Urinary bladder (tissue), 4 donors: Measurements from ENCODE around the gene SZT2. TPM values are rescaled to one million over a fixed set of nuclear protein-coding genes. Genes with fewer than 3 reads are reported as not detected.
"Not testable (repeated sequence)": the region's sequence is repeated elsewhere in the genome, so short reads cannot be mapped to it uniquely, and the experiment has no call there.

Experiments used
- DNase-seq: peaks from one replicate; pipeline ENCODE4 v3.0.0-alpha.2; 2015; ENCODE audit errors: extremely low spot score
- H3K27ac ChIP-seq: one replicate; pipeline ENCODE4 v1.5.1; 2013; ENCODE audit warnings: low read depth, mild to moderate bottlenecking, moderate library complexity
- H3K36me3 ChIP-seq: one replicate; pipeline ENCODE4 v1.6.1; 2013; ENCODE audit warnings: mild to moderate bottlenecking, moderate library complexity; ENCODE audit not compliant: insufficient read depth
- H3K4me1 ChIP-seq: one replicate; pipeline ENCODE4 v1.6.1; 2013; ENCODE audit warnings: mild to moderate bottlenecking, moderate library complexity; ENCODE audit not compliant: insufficient read depth
- H3K4me3 ChIP-seq: one replicate; pipeline ENCODE4 v1.5.1; 2013; ENCODE audit warnings: low read depth, low read length
- WGBS: extraction: QIAGEN DNeasy Blood & Tissue Kit; methylation state at CpG from one replicate; pipeline ENCODE4 v1.1.7; 2013; 5-methylcytosine and 5-hydroxymethylcytosine counted together
- polyA plus RNA-seq: library from polyadenylated mRNA; stranded (reverse); fragments of 200-250 nt; gene quantifications from one replicate; pipeline ENCODE4 v1.2.3, GENCODE V29; 2013
- total RNA-seq: library from RNA; depleted of rRNA; stranded (reverse); fragments of >200 nt; gene quantifications from one replicate; pipeline ENCODE4 v1.2.3, GENCODE V29; 2014
- donor health status: healthy with polysubstance abuse.
- donor health status: healthy.

The SZT2 gene
- total and polyA plus RNA-seq, 2 donors, result 14.9 to 42.3 TPM

GRCh38 chr1:43448955-43449707, 59.4 kb downstream of the SZT2 start:
- H3K27ac ChIP-seq, result no peak overlapping the region
- peaks cover 7% of the 10 kb centered on the region for H3K36me3 ChIP-seq

GRCh38 chr1:43449708-43450069, 60.0 kb downstream of the SZT2 start:
- peaks cover 7% of the 10 kb centered on the region for H3K36me3 ChIP-seq
- DNase-seq, result no peak
- no peak overlapping the region for H3K4me3 ChIP-seq
- WGBS, result 85% methylated on average over 5 of the region's 5 CpGs
- H3K4me1 ChIP-seq, result no peaks in the 10 kb centered on the region
- no peak overlapping the region for H3K27ac ChIP-seq

More at GRCh38 chr1:43448955-43449707, 59.4 kb downstream of the SZT2 start:
- Histone ChIP-seq H3K4me1 (no peaks in the 10 kb centered on the region), H3K4me3 (no peak overlapping the region)
- 84% methylated on average over 11 of the region's 11 CpGs for WGBS
- DNase-seq, result no peak

- Histone ChIP-seq H3K27ac (no peak overlapping the region), H3K4me3 (no peak overlapping the region), H3K36me3 (peaks cover 7% of the 10 kb centered on the region), H3K4me1 (no peaks in the 10 kb centered on the region)
- DNase-seq, result no peak
- WGBS, result 76% methylated on average over 10 of the region's 10 CpGs
Observed at GRCh38 chr1:43450251-43450941, 60.7 kb downstream of the SZT2 start.

- Histone ChIP-seq H3K4me1 (no peaks in the 10 kb centered on the region), H3K4me3 (no peak overlapping the region), H3K36me3 (peaks cover 7% of the 10 kb centered on the region), H3K27ac (no peak overlapping the region)
- WGBS, result 70% methylated on average over 12 of the region's 12 CpGs
- DNase-seq, result no peak
Observed at GRCh38 chr1:43451157-43451591, 61.5 kb downstream of the SZT2 start.

- DNase-seq, result no peak
- Histone ChIP-seq H3K27ac (no peak overlapping the region), H3K4me3 (no peak overlapping the region), H3K4me1 (no peaks in the 10 kb centered on the region), H3K36me3 (peaks cover 7% of the 10 kb centered on the region)
- 87% methylated on average over 22 of the region's 22 CpGs for WGBS
Observed at GRCh38 chr1:43451701-43452532, 62.2 kb downstream of the SZT2 start.

GRCh38 chr1:43452789-43453441, 63.2 kb downstream of the SZT2 start:
- WGBS, result 13% methylated on average over 10 of the region's 10 CpGs
- DNase-seq, result no peak
- Histone ChIP-seq H3K4me1 (no peaks in the 10 kb centered on the region), H3K27ac (peak overlapping the region; percentile 95), H3K4me3 (peak overlapping the region; percentile 75), H3K36me3 (peaks cover 7% of the 10 kb centered on the region)

- DNase-seq, result peak; percentile 79
- WGBS, result under 1% methylated on average over 87 of the region's 87 CpGs
- Histone ChIP-seq H3K4me1 (no peaks in the 10 kb centered on the region), H3K36me3 (peaks cover 7% of the 10 kb centered on the region), H3K27ac (peak within 1 kb of the TSS; percentile 95), H3K4me3 (peak within 1 kb of the TSS; percentile 75)
Observed at GRCh38 chr1:43453442-43454269, 64.0 kb downstream of the SZT2 start, which contains the start of gene HYI. Gene HYI, minus strand, starts transcription at chr1:43453931. Its CDS starts 138 bp downstream, at chr1:43453793.

GRCh38 chr1:43454270-43455011, 64.7 kb downstream of the SZT2 start:
- Histone ChIP-seq H3K36me3 (peaks cover 7% of the 10 kb centered on the region), H3K27ac (no peak overlapping the region), H3K4me3 (peak overlapping the region; percentile 75), H3K4me1 (no peaks in the 10 kb centered on the region)
- DNase-seq, result peak; percentile 75
- 9% methylated on average over 19 of the region's 19 CpGs for WGBS

GRCh38 chr1:43455213-43455889, 65.7 kb downstream of the SZT2 start:
- no peak overlapping the region for H3K27ac ChIP-seq
- no peak overlapping the region for H3K4me3 ChIP-seq
- 81% methylated on average over 7 of the region's 7 CpGs for WGBS

GRCh38 chr1:43458379-43458778, 68.7 kb downstream of the SZT2 start:
- not testable (repeated sequence) for H3K27ac ChIP-seq, DNase-seq, H3K4me3 ChIP-seq, H3K4me1 ChIP-seq, H3K36me3 ChIP-seq
- 85% methylated on average over 3 of the region's 3 CpGs for WGBS

More at GRCh38 chr1:43455213-43455889, 65.7 kb downstream of the SZT2 start:
- Histone ChIP-seq H3K36me3 (peaks cover 7% of the 10 kb centered on the region), H3K4me1 (no peaks in the 10 kb centered on the region)
- no peak for DNase-seq

GRCh38 chr1:43460988-43461693, 71.4 kb downstream of the SZT2 start:
- 85% methylated on average over 5 of the region's 5 CpGs for WGBS
- no peak overlapping the region for H3K27ac ChIP-seq
- no peaks in the 10 kb centered on the region for H3K36me3 ChIP-seq
- DNase-seq, result no peak
- H3K4me3 ChIP-seq, result no peak overlapping the region
- H3K4me1 ChIP-seq, result no peaks in the 10 kb centered on the region
